Breast epithelium (tissue), 3 donors: ENCODE results near the gene CTAG1B.

ENCODE experiments used
- CTCF ChIP-seq, 3 donors: fragments of 450-650 bp; IDR thresholded peaks; one replicate each; pipeline ENCODE4 v1.5.1; 2016 to 2017; ENCODE audit warnings: antibody characterized with exemption in 3 of 3, mild to moderate bottlenecking in 3 of 3, moderate library complexity in 3 of 3
- POLR2A ChIP-seq: fragments of 450-650 bp; IDR thresholded peaks from one replicate; pipeline ENCODE4 v1.6.1; 2016; ENCODE audit warnings: antibody characterized with exemption, mild to moderate bottlenecking, moderate library complexity
- POLR2AphosphoS5 ChIP-seq, 3 donors: sonication (generic); formaldehyde crosslinking; IDR thresholded peaks; one replicate each; pipeline ENCODE4 v1.6.1; 2017; ENCODE audit warnings: antibody characterized with exemption in 3 of 3

- no peak for TF ChIP-seq CTCF (IDR thresholded peaks at IDR 0.05)
- TF ChIP-seq POLR2A, result no peak
- TF ChIP-seq POLR2AphosphoS5 (IDR thresholded peaks at IDR 0.05), result no peak
These were observed 35.3 kb upstream of the CTAG1B start for GRCh38 chrX:154654372-154654771.
